Measurements from ENCODE around the gene SCLT1. TPM values are rescaled to one million over a fixed set of nuclear protein-coding genes. Genes with fewer than 3 reads are reported as not detected.

The SCLT1 gene
- polyA plus RNA-seq, 1 of the 3 experiments (the other 2 are of a cell fraction), result 2.2 TPM

DNA sequence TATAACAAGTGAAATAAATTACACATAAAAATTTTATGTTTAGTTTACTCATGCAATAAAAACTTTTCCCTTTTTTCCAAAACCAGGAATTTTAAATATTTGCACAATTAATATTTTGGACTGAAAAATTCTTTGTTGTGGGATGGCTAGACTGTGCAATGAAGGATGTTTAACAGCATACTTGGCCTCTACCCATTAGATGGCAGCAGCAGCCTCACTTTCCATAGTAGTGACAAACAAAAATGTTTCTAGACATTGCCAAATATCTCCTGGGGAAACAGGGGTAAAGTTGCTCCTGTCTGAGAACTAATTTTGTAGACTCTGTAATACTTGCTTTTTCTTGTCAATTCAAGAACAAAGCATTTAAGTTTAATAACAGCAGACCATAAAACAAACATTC is 49.8 kb downstream of the SCLT1 start (continued):
- TF ChIP-seq, protein P1, sequence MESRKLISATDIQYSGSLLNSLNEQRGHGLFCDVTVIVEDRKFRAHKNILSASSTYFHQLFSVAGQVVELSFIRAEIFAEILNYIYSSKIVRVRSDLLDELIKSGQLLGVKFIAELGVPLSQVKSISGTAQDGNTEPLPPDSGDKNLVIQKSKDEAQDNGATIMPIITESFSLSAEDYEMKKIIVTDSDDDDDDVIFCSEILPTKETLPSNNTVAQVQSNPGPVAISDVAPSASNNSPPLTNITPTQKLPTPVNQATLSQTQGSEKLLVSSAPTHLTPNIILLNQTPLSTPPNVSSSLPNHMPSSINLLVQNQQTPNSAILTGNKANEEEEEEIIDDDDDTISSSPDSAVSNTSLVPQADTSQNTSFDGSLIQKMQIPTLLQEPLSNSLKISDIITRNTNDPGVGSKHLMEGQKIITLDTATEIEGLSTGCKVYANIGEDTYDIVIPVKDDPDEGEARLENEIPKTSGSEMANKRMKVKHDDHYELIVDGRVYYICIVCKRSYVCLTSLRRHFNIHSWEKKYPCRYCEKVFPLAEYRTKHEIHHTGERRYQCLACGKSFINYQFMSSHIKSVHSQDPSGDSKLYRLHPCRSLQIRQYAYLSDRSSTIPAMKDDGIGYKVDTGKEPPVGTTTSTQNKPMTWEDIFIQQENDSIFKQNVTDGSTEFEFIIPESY (IDR thresholded peaks at IDR 0.05; ENCODE audit: borderline replicate concordance, low read depth), result no peak
- TF ChIP-seq FOXJ3 (CRISPR knock-in tag; IDR thresholded peaks at IDR 0.05) (no peak), RFX5 (IDR thresholded peaks at IDR 0.05; ENCODE audit: low read length) (no peak), SMC3 (IDR thresholded peaks at IDR 0.05; ENCODE audit: low read depth, low read length) (0 out of 2 replicates have a peak, but pooled peaks have one; percentile 22), RXRA (IDR thresholded peaks at IDR 0.05; ENCODE audit: borderline replicate concordance, low read depth) (no peak), FOSL2 (IDR thresholded peaks at IDR 0.05; ENCODE audit: borderline replicate concordance, low read depth) (no peak), JUND (IDR thresholded peaks at IDR 0.05) (no peak)
- TF ChIP-seq, protein P2, sequence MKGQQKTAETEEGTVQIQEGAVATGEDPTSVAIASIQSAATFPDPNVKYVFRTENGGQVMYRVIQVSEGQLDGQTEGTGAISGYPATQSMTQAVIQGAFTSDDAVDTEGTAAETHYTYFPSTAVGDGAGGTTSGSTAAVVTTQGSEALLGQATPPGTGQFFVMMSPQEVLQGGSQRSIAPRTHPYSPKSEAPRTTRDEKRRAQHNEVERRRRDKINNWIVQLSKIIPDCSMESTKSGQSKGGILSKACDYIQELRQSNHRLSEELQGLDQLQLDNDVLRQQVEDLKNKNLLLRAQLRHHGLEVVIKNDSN (IDR thresholded peaks at IDR 0.05; ENCODE audit: borderline replicate concordance, low read depth), result no peak

DNA sequence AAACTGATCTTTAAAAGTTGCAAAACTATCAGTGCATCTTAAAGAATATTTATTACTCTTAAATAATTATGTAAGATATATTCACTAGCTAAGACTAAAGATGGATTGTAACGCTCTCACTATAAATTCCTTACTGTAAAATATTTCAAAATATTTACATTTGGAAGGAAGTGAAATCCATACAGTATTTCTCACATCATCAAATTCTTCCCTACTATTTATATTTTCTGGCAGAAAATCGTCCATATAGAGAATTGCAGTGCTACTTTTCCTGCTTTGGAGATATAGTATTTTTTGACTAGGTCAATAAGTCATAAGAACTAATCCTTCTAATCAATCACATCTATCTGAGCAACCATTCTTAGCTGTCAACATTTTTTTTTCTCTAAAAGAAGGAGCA is 52.9 kb downstream of the SCLT1 start:
- Histone ChIP-seq H3K4me2 (no peak overlapping the region), H4K20me1 (ENCODE audit: insufficient read depth) (no peaks in the 10 kb centered on the region), H3K9ac (no peak overlapping the region), H3F3A (replicated peaks; ENCODE audit: insufficient read depth) (no peaks in the 10 kb centered on the region), H3K4me3 (ENCODE audit: low read depth in 2 of 2, low read length in 1 of 2) (no peak overlapping the region), H3K4me1 (ENCODE audit: control insufficient read depth in 1 of 2, insufficient read depth in 2 of 2, low read depth in 1 of 2, low read length in 1 of 2) (no peaks in the 10 kb centered on the region; a peak in 1 of 4 replicates), H3K27me3 (ENCODE audit: insufficient read depth) (no peaks in the 10 kb centered on the region), H3K79me2 (ENCODE audit: insufficient read depth) (0 out of 2 replicates have a peak, but pooled peaks cover 3% of the 10 kb centered on the region), H3K36me3 (replicated peaks in 1 of 2; ENCODE audit: control insufficient read depth in 1 of 2, insufficient read depth in 2 of 2, low read length in 1 of 2) (no peaks in the 10 kb centered on the region), H3K9me3 (no peaks in the 10 kb centered on the region), H2AFZ (ENCODE audit: low read depth) (no peak overlapping the region), H3K27ac (ENCODE audit: low read depth in 2 of 2, low read length in 1 of 2) (no peak overlapping the region), H3K9me2 (no peaks in the 10 kb centered on the region)
- TF ChIP-seq, protein P3, sequence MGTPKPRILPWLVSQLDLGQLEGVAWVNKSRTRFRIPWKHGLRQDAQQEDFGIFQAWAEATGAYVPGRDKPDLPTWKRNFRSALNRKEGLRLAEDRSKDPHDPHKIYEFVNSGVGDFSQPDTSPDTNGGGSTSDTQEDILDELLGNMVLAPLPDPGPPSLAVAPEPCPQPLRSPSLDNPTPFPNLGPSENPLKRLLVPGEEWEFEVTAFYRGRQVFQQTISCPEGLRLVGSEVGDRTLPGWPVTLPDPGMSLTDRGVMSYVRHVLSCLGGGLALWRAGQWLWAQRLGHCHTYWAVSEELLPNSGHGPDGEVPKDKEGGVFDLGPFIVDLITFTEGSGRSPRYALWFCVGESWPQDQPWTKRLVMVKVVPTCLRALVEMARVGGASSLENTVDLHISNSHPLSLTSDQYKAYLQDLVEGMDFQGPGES (IDR thresholded peaks at IDR 0.05; ENCODE audit: low read depth, low read length), result no peak
- TF ChIP-seq FOXM1 (IDR thresholded peaks at IDR 0.05; ENCODE audit: low read depth) (no peak), FOXJ3 (CRISPR knock-in tag; IDR thresholded peaks at IDR 0.05) (no peak), CHD2 (IDR thresholded peaks at IDR 0.05; ENCODE audit: low read length, partially characterized antibody) (no peak), SMC3 (IDR thresholded peaks at IDR 0.05; ENCODE audit: low read depth, low read length) (no peak), ELF1 (IDR thresholded peaks at IDR 0.05) (no peak), TCF12 (IDR thresholded peaks at IDR 0.05) (no peak), RXRA (IDR thresholded peaks at IDR 0.05; ENCODE audit: borderline replicate concordance, low read depth) (no peak), TAF1 (IDR thresholded peaks at IDR 0.05; ENCODE audit: borderline replicate concordance, low read depth, low read length) (no peak), MEF2A (IDR thresholded peaks at IDR 0.05; ENCODE audit: borderline replicate concordance, low read depth) (no peak), EP300 (IDR thresholded peaks at IDR 0.05; ENCODE audit: borderline replicate concordance in 1 of 2, low read depth in 1 of 2, low read length in 1 of 2) (no peak), YY1 (IDR thresholded peaks at IDR 0.05; ENCODE audit: low read depth) (no peak), FOSL2 (IDR thresholded peaks at IDR 0.05; ENCODE audit: borderline replicate concordance, low read depth) (no peak), JUND (IDR thresholded peaks at IDR 0.05) (no peak), POLR2AphosphoS5 (IDR thresholded peaks at IDR 0.05; ENCODE audit: low read depth, low read length) (no peak), SIN3A (IDR thresholded peaks at IDR 0.05; ENCODE audit: borderline replicate concordance, low read depth, low read length) (no peak)
- TF ChIP-seq, protein P4, sequence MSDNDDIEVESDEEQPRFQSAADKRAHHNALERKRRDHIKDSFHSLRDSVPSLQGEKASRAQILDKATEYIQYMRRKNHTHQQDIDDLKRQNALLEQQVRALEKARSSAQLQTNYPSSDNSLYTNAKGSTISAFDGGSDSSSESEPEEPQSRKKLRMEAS (IDR thresholded peaks at IDR 0.05; ENCODE audit: low read depth), result no peak
- TF ChIP-seq, protein P1 (IDR thresholded peaks at IDR 0.05; ENCODE audit: borderline replicate concordance, low read depth), result no peak
- TF ChIP-seq, protein P5, sequence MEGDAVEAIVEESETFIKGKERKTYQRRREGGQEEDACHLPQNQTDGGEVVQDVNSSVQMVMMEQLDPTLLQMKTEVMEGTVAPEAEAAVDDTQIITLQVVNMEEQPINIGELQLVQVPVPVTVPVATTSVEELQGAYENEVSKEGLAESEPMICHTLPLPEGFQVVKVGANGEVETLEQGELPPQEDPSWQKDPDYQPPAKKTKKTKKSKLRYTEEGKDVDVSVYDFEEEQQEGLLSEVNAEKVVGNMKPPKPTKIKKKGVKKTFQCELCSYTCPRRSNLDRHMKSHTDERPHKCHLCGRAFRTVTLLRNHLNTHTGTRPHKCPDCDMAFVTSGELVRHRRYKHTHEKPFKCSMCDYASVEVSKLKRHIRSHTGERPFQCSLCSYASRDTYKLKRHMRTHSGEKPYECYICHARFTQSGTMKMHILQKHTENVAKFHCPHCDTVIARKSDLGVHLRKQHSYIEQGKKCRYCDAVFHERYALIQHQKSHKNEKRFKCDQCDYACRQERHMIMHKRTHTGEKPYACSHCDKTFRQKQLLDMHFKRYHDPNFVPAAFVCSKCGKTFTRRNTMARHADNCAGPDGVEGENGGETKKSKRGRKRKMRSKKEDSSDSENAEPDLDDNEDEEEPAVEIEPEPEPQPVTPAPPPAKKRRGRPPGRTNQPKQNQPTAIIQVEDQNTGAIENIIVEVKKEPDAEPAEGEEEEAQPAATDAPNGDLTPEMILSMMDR (IDR thresholded peaks at IDR 0.05), result no peak
- no peak for DNase-seq
- CTCF ChIA-PET, result no interaction called here
- POLR2A ChIA-PET, result no interaction called here
- WGBS (ENCODE audit: low lambda C conversion rate), result 88% methylated on average over 2 of the region's 2 CpGs
